HEK293T (cell line): ENCODE measurements around the gene RIMBP2.

Source experiments
- ARNT ChIP-seq: fragments of 450-650 bp; IDR thresholded peaks from 2 replicates; pipeline ENCODE4 v1.6.1; 2017; ENCODE audit warnings: mild to moderate bottlenecking
- ELF4 ChIP-seq: fragments of 450-650 bp; IDR thresholded peaks from 2 replicates; pipeline ENCODE4 v1.6.1; 2017; ENCODE audit warnings: antibody characterized with exemption
- FOXK2 ChIP-seq: fragments of 450-650 bp; IDR thresholded peaks from 2 replicates; pipeline ENCODE4 v1.6.1; 2016; ENCODE audit warnings: mild to moderate bottlenecking
- HDGF ChIP-seq: fragments of 450-650 bp; IDR thresholded peaks from 2 replicates; pipeline ENCODE4 v1.6.1; 2017; ENCODE audit warnings: antibody characterized with exemption, borderline replicate concordance
- LEF1 ChIP-seq: fragments of 450-650 bp; IDR thresholded peaks from 2 replicates; pipeline ENCODE4 v1.6.1; 2017; ENCODE audit warnings: mild to moderate bottlenecking, borderline replicate concordance
- NFRKB ChIP-seq: fragments of 450-650 bp; IDR thresholded peaks from 2 replicates; pipeline ENCODE4 v1.6.1; 2016; ENCODE audit warnings: mild to moderate bottlenecking, moderate library complexity
- SP1 ChIP-seq: fragments of 450-650 bp; IDR thresholded peaks from 2 replicates; pipeline ENCODE4 v1.6.1; 2017
- TARDBP ChIP-seq: fragments of 450-650 bp; IDR thresholded peaks from 2 replicates; pipeline ENCODE4 v1.6.1; 2016

DNA sequence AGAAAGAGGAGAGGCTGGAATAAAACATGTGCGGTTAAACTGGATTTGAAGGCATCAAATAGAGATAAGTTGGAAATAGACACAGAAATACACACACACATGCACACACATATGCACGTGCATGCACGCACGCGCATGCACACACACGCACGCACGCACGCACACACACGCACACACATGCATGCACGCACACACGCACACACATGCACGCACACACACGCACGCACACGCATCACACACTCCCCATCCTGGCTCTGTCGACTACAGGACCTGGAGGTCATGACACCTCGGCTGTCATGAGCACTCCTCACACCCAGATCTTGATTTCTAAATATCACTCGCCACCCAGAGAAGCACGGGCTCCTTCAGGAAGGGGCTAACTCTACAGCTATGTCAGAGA lies 51.8 kb downstream of the RIMBP2 start:
- TF ChIP-seq NFRKB (no peak), TARDBP (no peak), SP1 (no peak), FOXK2 (no peak), ARNT (no peak), HDGF (no peak), ELF4 (no peak), LEF1 (no peak)
